COR-L47 (cell line): ENCODE data around the gene MARS1.

Experiments
- DNase-seq: peaks from one replicate; lab custom pipeline; 2025; lab: John Stamatoyannopoulos, UW

Gene MARS1

DNA sequence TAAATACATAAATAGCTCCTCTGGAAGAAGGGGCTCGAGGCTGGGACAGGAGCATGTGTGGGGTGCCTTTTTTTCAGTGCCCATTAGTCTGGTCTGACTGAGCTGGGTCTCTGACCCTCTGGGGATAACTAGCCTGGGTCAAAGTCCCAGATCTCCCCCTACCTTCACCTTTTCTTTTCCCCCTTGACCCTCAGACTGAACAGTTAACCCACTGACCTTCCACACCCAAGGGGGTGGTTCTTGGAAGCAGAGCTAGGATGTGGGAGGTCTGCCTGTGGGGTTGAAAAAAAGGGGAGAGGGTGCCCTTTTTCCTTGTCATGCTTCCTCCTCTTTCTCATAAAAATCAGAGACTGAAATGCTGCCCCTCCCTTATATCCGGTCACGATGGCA lies 29.2 kb upstream of the MARS1 start:
- DNase-seq, result no peak

DNA sequence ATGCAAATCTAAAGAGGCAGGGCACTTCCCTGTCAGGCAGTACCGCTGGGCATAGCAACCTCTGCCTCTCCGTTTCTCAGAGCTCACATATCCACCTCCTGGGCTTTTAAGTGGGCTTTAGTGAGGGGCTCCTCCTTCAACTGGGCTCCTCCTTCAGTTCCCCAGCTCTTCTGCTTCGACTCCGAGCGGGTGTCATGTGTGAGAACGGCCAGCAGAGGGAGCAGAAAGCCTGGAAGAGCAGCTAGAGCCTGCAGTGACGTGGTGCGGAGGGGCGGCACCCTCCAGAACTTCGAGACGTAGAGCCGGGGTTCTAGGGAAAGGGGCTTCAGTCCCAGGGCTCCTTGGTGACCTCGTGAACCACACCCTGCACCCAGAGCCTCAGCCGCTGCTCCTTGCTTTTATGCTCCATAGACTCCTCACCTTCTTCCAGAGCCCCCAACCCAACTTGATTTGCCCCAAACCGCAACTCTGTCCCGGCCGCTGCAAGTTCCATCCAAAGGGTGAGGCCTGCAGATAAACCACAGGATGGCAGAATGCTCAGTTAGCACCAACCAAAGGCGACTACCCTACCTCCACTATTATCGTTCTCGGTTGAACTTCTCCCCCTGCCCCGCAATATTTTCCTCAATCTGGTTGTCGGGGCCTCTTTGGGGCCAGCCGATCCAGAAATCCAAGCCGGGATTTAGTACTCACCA lies 28.7 kb upstream of the MARS1 start:
- DNase-seq, result peak; percentile 87

DNA sequence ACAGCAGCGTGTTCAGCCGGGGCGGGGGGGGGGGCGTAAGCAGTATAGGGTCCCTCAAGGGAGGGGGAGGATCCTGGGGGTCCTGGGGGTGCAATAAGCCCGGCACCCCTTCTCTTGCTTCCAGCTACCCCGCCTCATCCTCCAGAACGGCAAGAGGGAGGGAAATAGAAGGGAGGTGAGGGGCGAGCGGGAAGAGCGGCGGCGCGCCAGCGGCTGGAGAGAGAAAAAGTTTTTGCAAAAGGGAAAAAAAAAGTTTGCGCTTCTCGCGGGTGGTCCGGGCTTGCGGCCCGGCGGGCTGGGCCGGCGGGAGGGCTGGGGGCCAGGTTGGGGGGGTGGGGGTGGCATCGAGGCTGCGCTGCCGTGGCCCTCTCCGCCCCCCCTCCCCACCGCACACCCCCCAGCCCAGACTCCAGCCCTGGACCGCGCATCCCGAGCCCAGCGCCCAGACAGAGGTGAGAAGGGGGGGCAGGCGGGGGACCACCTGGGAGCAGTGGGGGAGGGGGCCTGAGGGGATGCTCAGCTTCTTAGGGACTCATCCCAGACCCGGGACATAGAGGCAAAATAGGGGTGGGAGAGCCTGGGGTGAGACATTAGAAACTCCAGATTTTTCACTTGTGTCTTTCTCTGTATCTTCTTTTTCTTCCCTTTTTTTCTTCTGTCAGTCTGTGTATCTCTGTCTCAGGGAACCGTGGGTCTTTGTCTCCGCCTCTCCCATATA lies 28.0 kb upstream of the MARS1 start, which contains the start of gene GLI1:
GLI1 (plus strand) TSS at position 36 of the 718 bp plus-strand sequence. CDS start 3,907 bp downstream, outside the sequence.
- no peak for DNase-seq

DNA sequence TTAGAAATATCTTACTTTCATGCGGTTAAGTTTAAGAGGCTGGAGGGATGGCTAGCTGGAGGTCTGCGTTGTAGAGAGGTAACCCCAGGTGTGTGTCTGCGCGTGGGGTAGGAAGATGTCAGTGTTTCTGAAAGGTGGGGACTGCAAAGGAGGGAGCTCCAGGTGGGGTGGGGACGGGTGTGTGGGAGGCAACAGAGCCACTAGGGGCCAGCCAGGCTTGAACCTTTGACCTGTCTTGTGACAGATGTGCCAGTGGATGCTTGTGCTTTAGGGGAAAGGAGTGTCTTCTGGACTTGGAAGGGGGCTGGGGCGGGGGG lies 27.4 kb upstream of the MARS1 start:
- DNase-seq, result no peak

DNA sequence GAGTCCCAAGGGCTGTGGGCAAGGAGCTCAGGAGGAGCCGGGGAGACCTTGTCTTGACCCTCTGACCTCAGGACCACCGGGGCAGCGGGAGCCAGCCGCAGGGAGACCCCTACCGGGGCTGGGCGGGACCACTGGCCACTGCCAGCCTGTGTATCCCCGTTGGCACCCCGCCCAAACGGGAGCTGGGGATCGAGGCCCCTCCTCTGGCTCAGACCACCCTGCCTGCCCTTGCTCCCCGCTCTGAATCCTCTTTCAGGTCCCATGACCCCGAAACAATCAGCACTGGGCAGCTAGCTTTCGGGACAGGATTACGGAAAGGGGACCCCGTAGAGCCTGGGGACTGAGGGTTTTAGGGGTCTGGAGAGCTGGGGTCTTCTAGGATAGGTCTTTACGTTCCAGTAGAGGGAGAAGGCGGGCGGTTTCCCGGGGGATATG lies 27.0 kb upstream of the MARS1 start:
- DNase-seq, result no peak

DNA sequence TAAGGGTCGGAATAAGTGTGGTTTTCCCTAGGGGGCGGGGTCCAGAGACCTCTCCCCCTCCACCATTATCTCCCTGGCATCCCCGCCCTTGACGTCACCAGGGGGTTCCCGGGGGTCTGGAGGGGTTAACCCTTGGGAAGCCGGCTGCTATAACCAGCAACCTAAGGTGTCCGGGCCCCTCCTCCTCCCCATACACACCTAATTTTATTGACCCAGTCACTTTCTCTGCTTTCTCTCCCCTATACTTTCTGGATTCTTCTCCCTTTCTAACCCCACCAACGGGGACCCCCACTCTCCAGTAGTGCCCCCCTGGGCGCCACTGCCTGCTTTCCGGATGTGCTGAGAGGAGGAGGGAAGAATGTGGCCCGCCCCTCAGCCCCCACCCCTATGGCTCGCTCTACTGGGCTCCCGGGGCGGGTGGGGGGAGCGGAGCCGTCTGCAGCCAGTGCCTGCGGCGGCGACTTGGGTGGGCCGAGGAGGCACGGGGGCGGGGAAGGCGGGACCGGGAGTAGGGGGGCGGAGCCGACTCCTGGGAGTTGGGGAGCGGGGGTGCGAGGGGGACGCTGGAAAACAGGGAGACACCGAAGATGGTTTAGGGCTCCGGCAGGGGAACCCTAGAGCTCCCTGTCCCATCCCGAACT lies 26.5 kb upstream of the MARS1 start:
- peak; percentile 7 for DNase-seq

DNA sequence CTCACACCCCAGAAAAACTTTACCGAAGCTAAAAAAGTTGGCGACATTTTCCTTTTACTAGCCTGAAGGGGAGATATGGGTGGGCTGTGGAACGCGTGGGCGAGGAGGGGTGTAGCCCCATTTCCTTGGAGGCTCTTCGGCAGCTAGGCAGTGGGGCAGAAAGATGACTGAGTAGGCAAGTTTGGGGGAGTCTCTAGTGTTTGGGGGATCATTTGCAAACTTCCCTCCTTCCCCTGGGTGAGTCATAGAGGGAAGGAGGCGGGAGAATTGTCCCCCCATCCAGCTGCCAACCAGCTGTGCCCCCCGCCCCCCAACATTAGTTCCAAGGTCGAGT lies 26.0 kb upstream of the MARS1 start:
- DNase-seq, result no peak

DNA sequence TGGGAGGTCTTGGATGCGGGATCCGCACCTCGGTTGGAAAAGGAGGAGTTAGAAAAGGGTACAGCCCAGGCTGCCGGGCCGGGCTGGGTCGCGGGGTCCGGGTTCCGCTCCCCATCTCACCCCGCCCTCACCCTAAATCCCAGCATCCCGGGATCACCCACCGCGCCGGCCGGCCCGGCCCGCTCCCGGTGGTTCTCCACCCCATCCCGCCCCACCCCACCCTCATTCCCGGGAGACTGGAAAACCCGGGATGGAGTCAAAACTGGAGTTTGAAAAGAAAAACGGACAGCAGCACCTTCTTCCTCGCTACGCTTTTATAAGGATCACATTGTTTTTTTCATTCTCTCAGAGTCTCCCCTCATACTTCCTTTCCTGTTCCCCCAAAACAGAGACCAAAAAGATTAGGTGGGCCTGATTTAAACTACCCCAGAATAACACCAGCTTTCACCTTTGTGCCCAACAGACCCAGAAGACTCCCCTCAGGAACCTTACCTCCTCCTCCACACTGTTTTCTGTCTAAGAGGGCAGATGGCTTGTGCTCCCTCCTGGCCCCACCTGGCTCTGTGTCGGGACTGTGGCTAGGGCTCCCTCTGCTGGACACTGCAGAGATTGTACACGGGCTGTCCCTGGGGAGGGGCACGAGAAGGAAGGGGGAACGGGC lies 25.5 kb upstream of the MARS1 start:
- DNase-seq, result peak; percentile 69

DNA sequence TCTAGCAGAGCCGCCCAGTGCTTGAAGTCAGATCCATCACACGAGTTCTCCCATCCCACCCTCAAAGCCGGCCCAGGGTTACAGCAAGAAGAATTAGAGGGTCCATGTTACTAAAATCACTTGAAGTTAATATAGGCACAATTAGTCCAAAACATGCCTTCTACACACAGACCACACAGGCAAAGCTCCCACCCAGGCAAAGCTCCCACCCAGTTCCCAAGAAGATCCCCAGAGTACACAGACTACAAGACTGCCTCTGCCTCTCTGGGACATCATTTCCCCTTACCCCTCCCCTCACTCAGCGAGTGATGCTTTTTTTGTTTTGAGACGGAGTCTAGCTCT lies 25.0 kb upstream of the MARS1 start:
- no peak for DNase-seq

DNA sequence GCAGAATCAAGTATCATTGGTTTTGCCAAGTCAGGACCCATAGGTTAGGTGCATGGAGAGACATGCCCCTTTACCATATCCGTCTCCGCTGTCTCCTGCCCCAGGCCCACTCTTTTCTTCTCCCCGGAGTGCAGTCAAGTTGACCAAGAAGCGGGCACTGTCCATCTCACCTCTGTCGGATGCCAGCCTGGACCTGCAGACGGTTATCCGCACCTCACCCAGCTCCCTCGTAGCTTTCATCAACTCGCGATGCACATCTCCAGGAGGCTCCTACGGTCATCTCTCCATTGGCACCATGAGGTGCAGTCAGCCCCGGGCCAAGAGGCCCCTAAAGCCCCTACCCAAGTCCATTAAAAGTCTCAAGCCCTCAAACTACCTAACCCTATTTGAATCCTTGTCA lies 23.3 kb upstream of the MARS1 start:
- no peak for DNase-seq

DNA sequence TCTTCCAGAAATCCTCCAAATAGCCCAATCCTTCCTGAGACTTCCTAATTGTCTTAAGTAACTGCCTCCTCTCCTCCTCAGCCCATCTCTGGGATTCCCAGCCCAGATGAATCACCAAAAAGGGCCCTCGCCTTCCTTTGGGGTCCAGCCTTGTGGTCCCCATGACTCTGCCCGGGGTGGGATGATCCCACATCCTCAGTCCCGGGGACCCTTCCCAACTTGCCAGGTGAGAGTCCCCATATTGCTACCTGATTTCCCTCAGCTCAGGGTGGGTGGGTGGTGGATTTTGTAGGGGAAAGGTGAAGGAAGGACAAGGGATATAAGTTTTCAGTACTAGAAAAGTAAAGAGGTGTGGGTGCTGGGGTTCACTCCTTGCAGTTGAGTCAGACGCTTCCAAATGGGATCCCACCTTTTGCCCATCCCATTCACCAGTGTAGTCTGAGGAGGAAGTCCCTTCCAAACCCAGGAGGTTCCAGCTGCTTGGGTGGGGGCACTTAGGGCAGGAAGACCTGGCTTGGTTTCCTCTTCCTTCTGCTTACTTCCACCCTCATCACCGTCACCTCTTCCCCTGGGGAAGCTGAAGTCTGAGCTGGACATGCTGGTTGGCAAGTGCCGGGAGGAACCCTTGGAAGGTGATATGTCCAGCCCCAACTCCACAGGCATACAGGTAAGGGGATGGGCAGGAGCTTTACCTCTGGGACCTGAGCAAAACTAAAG lies 22.7 kb upstream of the MARS1 start:
- DNase-seq, result no peak

DNA sequence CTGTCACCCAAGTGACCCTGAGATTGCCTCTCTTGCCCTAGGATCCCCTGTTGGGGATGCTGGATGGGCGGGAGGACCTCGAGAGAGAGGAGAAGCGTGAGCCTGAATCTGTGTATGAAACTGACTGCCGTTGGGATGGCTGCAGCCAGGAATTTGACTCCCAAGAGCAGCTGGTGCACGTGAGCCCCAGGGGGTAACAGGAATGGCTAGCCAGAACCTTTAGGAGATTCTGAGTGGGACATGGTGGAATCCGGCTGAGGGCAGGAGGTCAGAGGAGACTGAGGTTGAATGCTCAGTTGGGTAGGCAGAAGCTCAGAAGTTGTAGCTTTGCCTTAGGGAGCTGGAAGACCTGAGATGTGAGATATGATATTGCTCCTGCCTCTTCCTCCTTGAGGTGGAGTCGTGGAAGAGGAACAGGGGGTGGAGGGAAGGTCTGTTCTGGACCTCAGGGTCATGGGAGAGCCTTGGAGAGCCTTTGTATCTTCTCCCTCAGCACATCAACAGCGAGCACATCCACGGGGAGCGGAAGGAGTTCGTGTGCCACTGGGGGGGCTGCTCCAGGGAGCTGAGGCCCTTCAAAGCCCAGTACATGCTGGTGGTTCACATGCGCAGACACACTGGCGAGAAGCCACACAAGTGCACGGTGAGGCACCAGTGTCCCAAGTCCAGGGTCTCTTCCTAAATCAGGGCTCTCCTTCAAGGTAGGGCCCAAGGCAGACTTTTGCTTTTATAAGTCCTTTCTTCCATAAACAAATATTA lies 21.9 kb upstream of the MARS1 start:
- no peak for DNase-seq

DNA sequence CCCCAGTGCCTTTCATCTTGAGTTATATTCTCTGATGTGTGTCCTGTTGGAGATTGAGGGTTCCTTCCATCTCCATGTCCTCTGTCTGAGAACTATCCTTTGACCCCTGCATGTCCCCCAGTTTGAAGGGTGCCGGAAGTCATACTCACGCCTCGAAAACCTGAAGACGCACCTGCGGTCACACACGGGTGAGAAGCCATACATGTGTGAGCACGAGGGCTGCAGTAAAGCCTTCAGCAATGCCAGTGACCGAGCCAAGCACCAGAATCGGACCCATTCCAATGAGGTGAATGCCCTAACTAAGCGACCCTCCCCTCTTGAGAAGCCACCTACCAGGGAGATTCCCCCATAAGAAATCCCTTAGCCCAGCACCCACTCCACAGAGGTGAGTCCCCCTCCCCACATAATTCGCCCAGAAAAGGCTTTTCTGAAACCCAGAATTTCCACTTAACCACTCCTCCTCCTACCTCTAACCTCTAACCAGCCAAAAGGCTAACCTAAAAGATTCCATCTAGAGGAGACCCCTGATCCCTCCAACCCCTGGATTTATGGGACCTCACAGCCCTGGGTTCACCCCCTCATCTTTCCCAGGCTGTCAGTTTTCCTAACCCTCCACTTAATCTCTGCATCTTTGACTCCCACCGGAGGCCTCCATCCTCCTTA lies 20.5 kb upstream of the MARS1 start:
- DNase-seq, result no peak

DNA sequence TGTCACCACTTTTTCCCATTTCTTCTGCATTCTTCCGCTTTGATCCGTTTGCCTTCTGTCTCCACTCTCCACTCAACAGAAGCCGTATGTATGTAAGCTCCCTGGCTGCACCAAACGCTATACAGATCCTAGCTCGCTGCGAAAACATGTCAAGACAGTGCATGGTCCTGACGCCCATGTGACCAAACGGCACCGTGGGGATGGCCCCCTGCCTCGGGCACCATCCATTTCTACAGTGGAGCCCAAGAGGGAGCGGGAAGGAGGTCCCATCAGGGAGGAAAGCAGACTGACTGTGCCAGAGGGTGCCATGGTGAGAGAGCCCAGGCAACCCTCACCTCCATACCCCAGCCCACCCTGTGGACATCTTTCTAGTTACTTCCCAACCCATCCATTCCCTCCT lies 20.0 kb upstream of the MARS1 start:
- no peak for DNase-seq

DNA sequence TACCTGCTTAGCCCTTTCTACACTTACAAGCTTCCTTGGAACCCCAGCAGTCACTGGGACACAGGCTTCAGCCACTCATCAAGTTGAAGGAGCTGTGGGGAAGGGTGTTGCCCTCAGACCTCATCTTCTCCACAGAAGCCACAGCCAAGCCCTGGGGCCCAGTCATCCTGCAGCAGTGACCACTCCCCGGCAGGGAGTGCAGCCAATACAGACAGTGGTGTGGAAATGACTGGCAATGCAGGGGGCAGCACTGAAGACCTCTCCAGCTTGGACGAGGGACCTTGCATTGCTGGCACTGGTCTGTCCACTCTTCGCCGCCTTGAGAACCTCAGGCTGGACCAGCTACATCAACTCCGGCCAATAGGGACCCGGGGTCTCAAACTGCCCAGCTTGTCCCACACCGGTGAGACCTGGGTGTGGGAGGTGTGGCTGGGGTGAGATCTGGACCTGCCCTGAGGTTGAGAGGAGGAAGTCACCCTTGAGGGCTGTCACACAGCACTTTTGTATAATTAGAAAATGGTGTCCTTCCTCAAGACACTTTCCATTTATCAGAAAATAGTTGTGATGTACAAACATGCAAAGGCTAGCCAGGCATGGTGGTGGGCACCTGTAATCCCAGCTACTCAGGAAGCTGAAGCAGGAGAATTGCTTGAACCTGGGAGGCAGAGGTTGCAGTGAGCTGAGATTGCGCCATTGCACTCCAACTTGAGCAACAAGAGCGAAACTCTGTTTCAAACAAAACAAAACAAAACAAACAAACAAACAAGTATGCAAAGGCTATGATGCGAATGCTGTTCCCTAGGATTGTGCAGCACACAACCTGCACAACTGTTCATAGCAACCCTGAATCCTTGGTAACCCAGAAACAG lies 18.3 kb upstream of the MARS1 start:
- no peak for DNase-seq

DNA sequence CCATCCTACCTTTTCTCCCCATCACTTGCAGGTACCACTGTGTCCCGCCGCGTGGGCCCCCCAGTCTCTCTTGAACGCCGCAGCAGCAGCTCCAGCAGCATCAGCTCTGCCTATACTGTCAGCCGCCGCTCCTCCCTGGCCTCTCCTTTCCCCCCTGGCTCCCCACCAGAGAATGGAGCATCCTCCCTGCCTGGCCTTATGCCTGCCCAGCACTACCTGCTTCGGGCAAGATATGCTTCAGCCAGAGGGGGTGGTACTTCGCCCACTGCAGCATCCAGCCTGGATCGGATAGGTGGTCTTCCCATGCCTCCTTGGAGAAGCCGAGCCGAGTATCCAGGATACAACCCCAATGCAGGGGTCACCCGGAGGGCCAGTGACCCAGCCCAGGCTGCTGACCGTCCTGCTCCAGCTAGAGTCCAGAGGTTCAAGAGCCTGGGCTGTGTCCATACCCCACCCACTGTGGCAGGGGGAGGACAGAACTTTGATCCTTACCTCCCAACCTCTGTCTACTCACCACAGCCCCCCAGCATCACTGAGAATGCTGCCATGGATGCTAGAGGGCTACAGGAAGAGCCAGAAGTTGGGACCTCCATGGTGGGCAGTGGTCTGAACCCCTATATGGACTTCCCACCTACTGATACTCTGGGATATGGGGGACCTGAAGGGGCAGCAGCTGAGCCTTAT lies 17.4 kb upstream of the MARS1 start:
- DNase-seq, result no peak

DNA sequence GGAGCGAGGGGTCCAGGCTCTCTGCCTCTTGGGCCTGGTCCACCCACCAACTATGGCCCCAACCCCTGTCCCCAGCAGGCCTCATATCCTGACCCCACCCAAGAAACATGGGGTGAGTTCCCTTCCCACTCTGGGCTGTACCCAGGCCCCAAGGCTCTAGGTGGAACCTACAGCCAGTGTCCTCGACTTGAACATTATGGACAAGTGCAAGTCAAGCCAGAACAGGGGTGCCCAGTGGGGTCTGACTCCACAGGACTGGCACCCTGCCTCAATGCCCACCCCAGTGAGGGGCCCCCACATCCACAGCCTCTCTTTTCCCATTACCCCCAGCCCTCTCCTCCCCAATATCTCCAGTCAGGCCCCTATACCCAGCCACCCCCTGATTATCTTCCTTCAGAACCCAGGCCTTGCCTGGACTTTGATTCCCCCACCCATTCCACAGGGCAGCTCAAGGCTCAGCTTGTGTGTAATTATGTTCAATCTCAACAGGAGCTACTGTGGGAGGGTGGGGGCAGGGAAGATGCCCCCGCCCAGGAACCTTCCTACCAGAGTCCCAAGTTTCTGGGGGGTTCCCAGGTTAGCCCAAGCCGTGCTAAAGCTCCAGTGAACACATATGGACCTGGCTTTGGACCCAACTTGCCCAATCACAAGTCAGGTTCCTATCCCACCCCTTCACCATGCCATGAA lies 16.8 kb upstream of the MARS1 start:
- no peak for DNase-seq

DNA sequence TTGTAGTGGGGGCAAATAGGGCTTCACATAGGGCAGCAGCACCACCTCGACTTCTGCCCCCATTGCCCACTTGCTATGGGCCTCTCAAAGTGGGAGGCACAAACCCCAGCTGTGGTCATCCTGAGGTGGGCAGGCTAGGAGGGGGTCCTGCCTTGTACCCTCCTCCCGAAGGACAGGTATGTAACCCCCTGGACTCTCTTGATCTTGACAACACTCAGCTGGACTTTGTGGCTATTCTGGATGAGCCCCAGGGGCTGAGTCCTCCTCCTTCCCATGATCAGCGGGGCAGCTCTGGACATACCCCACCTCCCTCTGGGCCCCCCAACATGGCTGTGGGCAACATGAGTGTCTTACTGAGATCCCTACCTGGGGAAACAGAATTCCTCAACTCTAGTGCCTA lies 16.2 kb upstream of the MARS1 start:
- DNase-seq, result no peak

DNA sequence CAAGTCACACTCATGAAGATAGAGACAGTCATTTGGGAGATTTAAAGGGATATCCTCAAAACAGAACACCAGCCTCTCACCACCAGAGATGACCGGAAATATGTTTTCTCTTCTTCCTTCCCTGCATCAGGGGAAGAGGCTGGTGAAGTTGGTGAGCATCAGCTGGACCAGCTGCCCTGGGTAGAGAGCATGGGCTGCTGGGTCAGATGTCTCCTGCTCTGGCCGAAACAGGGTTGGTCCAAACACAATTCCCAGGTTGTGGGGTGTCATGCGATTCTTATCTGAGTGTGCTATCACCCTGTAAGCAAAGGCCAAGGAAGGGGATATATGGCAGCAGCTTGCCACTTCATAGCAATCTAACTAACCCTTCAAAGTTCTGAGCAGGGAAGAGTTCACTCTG lies 15.5 kb upstream of the MARS1 start:
- DNase-seq, result no peak
